Measurements from ENCODE around the gene PHF13.

PHF13 gene

GRCh38 chr1:6628971-6629479 lies 15.5 kb downstream of the PHF13 start:
- DNase-seq (ENCODE audit: low read depth, low spot score): no peak
- TF ChIP-seq, protein P1, sequence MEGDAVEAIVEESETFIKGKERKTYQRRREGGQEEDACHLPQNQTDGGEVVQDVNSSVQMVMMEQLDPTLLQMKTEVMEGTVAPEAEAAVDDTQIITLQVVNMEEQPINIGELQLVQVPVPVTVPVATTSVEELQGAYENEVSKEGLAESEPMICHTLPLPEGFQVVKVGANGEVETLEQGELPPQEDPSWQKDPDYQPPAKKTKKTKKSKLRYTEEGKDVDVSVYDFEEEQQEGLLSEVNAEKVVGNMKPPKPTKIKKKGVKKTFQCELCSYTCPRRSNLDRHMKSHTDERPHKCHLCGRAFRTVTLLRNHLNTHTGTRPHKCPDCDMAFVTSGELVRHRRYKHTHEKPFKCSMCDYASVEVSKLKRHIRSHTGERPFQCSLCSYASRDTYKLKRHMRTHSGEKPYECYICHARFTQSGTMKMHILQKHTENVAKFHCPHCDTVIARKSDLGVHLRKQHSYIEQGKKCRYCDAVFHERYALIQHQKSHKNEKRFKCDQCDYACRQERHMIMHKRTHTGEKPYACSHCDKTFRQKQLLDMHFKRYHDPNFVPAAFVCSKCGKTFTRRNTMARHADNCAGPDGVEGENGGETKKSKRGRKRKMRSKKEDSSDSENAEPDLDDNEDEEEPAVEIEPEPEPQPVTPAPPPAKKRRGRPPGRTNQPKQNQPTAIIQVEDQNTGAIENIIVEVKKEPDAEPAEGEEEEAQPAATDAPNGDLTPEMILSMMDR (IDR thresholded peaks at IDR 0.05; ENCODE audit: insufficient read depth, low read length, missing control alignments): no peak
- ChIA-PET CTCF (interaction anchor here (3.5 kb wide), 1 partner anchor 17 kb away, joined by 17 read pairs; no protein-coding TSS in a partner anchor), POLR2A (no interaction called here)
- no peak overlapping the region for H3K4me3 ChIP-seq (ENCODE audit: low read depth, low read length)

GRCh38 chr1:6630027-6630426 lies 16.5 kb downstream of the PHF13 start:
- TF ChIP-seq, protein P1 (IDR thresholded peaks at IDR 0.05; ENCODE audit: insufficient read depth, low read length, missing control alignments): no peak
- H3K4me3 ChIP-seq (ENCODE audit: low read depth, low read length): no peak overlapping the region
- POLR2A ChIA-PET: no interaction called here
- no peak for DNase-seq (ENCODE audit: low read depth, low spot score)
- CTCF ChIA-PET: interaction anchor here (0.9 to 1.4 kb wide), 2 partner anchors 15 to 75 kb away, joined by 3 to 4 read pairs; partner anchors contain the start of genes NOL9 and TAS1R1

DNA sequence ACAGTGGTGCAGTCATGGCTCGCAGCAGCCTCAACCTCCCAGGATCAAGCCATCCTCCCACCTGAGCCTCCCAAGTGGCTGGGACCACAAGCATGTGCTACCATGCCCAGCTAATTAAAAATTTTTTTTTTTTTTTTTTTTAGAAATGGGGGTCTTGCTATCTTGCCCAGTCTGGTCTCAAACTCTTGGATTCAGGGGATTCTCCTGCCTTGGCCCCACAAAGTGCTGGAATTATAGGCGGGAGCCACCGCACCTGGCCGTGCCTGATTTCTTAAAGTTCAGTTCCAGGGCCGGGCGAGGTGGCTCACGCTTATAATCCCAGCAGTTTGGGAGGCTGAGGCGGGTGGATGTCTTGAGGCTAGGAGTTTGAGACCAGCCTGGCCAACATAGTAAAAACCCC lies 17.5 kb downstream of the PHF13 start:
- no peak for DNase-seq (ENCODE audit: low read depth, low spot score)
- CTCF ChIA-PET: interaction anchor here (1.4 to 7.6 kb wide), 2 partner anchors 15 to 76 kb away, joined by 4 to 69 read pairs; partner anchors contain the start of genes NOL9 and TAS1R1
- no peak overlapping the region for H3K4me3 ChIP-seq (ENCODE audit: low read depth, low read length)
- POLR2A ChIA-PET: no interaction called here
- TF ChIP-seq, protein P1 (IDR thresholded peaks at IDR 0.05; ENCODE audit: insufficient read depth, low read length, missing control alignments): no peak

- CTCF ChIA-PET: interaction anchor here (1.0 to 7.6 kb wide), 4 partner anchors 13 to 147 kb away, joined by 3 to 69 read pairs (median 4); partner anchors contain the start of gene NOL9
These were observed 19.3 kb downstream of the PHF13 start for GRCh38 chr1:6632588-6633514.

DNA sequence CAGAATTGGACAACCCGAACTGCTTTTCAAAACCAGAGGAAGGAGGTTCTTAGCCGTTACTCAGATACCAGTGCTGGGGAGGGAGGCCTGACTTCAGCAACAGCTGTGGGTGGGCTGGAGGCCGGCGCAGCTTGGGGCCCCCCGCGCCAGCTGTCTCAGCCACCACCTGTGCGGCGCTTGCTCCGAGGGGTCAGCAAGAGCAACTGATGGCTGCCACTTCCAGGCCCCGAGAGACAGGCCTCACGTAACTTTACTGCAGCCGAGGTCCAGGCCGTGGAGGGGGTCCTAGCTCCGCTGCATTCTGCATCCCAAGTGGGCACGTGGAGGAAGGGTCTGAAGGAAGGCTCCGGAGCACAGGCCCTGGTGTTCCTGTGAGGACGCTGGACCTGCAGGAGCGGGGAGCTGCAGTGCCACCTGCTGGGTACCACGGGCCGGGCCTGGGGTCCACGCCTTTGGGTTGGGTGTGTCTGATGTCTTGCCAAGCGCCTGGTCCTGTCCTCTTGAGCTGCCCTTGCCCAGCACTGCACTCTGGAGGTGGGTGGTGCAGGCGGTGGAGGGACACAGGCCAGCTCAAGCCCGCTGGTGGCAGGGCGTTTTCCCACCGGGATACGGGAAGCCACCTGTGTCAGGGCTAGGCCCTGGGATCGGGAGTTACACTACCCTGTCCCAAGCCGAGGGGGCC lies 21.0 kb downstream of the PHF13 start:
- H3K4me3 ChIP-seq (ENCODE audit: low read depth, low read length): no peak overlapping the region
- ChIA-PET POLR2A (no interaction called here), CTCF (interaction anchor here (0.6 to 7.6 kb wide), 9 partner anchors 9 to 144 kb away, joined by 3 to 69 read pairs (median 3); partner anchors contain the start of genes NOL9 and TAS1R1)
- DNase-seq (ENCODE audit: low read depth, low spot score): no peak
- TF ChIP-seq, protein P1 (IDR thresholded peaks at IDR 0.05; ENCODE audit: insufficient read depth, low read length, missing control alignments): peak; percentile 66

More at GRCh38 chr1:6632588-6633514, 19.3 kb downstream of the PHF13 start:
- H3K4me3 ChIP-seq (ENCODE audit: low read depth, low read length): no peak overlapping the region
- TF ChIP-seq, protein P1 (IDR thresholded peaks at IDR 0.05; ENCODE audit: insufficient read depth, low read length, missing control alignments): no peak
- DNase-seq (ENCODE audit: low read depth, low spot score): no peak
- POLR2A ChIA-PET: no interaction called here
